Bronchial epithelial cell (primary cell): Measurements from ENCODE around the gene HAUS7. TPM values are rescaled to one million over a fixed set of nuclear protein-coding genes. Genes with fewer than 3 reads are reported as not detected.

Experiments used
- DNase-seq: peaks from one replicate; pipeline ENCODE4 v3.0.0-alpha.2; 2010; ENCODE audit warnings: low read depth
- FAIRE-seq: peaks from 2 replicates; lab custom pipeline; 2011; peaks lifted over from hg19 to GRCh38; lab: Jason Lieb, UNC
- H3K27me3 ChIP-seq: 2 replicates; pipeline ENCODE4 v1.5.1; 2011; ENCODE audit warnings: low read length; ENCODE audit not compliant: control insufficient read depth, insufficient read depth
- H3K36me3 ChIP-seq: 2 replicates; pipeline ENCODE4 v1.5.1; 2011; ENCODE audit warnings: low read length; ENCODE audit not compliant: control insufficient read depth, insufficient read depth
- H3K4me3 ChIP-seq: 2 replicates; pipeline ENCODE4 v1.5.1; 2011; ENCODE audit warnings: mild to moderate bottlenecking, low read depth, low read length, control low read depth
- total RNA-seq: library from RNA; depleted of rRNA; stranded (reverse); fragments of >200 nt; gene quantifications from 2 replicates; pipeline ENCODE4 v1.2.1, GENCODE V29; 2014
- TF ChIP-seq, protein P1 (sequence below): IDR thresholded peaks from 2 replicates; pipeline ENCODE4 v1.5.1; 2011; ENCODE audit warnings: mild to moderate bottlenecking, moderate library complexity, low read length, control low read depth, inconsistent platforms; ENCODE audit not compliant: insufficient read depth, severe bottlenecking

The HAUS7 gene
- total RNA-seq, 1 donor from 2014 or later = 7.4 TPM

DNA sequence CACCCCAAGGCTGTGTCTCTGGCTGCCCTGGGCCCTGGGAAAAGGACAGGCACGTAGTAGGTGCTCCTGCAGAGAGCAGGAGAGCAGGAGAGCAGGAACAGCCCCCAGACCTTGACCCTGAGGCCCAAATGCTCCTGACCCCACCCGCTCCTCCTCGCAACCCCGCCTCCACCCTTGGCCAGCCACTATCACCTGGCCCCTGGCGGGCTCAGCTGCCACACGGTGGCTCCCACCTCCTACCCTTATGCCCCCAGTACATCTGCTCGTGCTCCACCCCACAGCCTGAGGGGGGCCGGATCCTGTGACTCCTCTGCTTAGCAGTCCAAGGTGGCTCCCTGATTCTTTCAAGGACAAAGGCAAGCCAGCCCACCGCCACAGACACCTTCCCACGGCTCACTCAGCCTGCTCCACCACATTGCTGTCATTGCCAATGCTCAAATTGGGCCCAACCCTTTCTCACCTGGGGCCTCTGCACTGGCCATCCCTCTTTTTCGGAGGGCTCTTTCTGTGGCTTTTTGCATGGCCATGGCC lies 5.4 kb upstream of the HAUS7 start:
- no peak for FAIRE-seq
- no peaks in the 10 kb centered on the region for H3K36me3 ChIP-seq
- no peak for DNase-seq
- H3K4me3 ChIP-seq = no peak overlapping the region
- peaks cover 1% of the 10 kb centered on the region for H3K27me3 ChIP-seq
- TF ChIP-seq, protein P1, sequence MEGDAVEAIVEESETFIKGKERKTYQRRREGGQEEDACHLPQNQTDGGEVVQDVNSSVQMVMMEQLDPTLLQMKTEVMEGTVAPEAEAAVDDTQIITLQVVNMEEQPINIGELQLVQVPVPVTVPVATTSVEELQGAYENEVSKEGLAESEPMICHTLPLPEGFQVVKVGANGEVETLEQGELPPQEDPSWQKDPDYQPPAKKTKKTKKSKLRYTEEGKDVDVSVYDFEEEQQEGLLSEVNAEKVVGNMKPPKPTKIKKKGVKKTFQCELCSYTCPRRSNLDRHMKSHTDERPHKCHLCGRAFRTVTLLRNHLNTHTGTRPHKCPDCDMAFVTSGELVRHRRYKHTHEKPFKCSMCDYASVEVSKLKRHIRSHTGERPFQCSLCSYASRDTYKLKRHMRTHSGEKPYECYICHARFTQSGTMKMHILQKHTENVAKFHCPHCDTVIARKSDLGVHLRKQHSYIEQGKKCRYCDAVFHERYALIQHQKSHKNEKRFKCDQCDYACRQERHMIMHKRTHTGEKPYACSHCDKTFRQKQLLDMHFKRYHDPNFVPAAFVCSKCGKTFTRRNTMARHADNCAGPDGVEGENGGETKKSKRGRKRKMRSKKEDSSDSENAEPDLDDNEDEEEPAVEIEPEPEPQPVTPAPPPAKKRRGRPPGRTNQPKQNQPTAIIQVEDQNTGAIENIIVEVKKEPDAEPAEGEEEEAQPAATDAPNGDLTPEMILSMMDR = no peak

DNA sequence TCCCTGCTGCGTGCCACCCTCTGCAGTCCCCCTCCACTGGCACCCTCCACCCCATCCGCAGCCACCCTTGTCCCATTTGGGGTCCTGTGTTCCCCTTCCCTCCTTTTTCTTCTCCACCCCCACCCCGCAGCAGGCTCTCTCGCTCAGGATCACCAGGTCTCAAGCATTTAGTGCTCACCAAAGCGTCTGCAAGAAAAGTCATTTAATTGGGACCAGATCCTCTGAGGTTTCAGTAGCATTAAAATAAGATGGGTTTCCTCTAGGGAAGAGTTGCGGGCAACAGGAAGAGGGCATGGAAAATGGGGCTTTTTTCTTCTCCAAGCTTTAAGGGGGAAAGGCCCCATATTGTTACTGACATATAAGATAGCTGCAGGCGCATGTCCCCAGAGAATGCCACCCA lies 4.9 kb upstream of the HAUS7 start:
- Histone ChIP-seq H3K27me3 (peaks cover 1% of the 10 kb centered on the region), H3K4me3 (no peak overlapping the region), H3K36me3 (no peaks in the 10 kb centered on the region)
- FAIRE-seq = no peak
- DNase-seq = no peak
- TF ChIP-seq, protein P1 = no peak

DNA sequence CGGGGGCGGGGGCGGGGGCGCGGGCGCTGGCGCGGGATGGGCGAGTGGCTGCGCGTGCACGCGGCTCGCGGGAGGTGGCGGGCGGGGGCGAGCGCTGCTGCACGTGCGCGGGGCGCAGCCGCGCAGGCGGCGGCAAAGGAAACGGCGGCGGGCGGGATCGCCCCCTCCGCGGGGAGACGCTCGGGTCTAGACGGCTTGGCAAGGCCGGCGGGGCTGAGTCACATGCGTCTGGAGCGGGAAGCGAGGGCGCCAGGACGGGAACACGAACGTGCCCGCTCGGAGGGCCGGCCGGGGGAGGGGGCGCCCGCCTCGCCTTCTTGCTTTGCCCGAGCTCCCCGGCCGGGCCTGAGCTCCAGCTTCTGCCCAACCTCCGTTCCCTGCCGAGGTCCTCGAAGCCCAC lies 4.3 kb upstream of the HAUS7 start:
- Histone ChIP-seq H3K36me3 (no peaks in the 10 kb centered on the region), H3K4me3 (peak overlapping the region; percentile 12), H3K27me3 (peaks cover 1% of the 10 kb centered on the region)
- peak; percentile 25 for DNase-seq
- FAIRE-seq = no peak
- TF ChIP-seq, protein P1 = no peak

DNA sequence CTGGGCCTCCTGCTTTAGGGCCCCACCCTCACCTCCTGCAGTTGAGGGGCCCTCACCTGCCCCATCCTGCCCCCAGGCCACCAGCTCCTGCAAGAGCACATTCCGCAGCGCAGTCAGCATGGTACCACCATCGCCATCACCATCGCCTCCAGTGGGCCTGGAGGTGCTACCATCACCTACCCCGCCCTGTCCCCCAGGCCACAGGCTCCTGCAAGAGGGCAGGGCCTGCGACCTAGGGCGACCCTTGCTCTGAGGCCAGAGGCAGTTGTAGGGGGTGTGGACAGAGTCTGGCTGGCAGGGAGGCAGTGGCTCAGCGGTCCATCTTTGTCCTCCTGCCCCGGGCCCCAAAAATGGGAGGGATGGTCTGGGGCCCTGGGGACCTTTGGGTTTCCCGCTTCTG lies 3.9 kb upstream of the HAUS7 start:
- H3K36me3 ChIP-seq = no peaks in the 10 kb centered on the region
- no peak for FAIRE-seq
- no peak for DNase-seq
- H3K27me3 ChIP-seq = peaks cover 1% of the 10 kb centered on the region
- H3K4me3 ChIP-seq = no peak overlapping the region
- TF ChIP-seq, protein P1 = no peak

DNA sequence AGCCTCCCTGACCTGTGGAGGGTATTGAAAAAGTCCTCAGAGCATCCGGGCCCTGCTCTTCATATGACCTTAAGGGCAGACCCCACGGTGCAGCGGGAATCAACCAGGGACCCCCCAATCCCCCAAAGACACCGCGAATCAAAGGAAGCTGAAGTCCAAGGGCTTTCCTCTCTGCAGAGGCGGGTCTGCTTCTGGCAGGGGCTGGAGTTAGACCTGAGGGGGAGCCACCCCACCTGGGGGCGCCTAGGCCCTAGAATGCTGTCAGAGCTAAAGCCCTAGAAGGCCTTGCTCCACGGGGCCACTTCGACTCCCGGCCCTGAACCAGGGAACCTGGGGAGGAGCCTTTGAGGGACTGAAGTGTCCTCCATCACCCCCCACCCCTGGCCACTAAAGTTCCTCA lies 2.8 kb upstream of the HAUS7 start:
- TF ChIP-seq, protein P1 = no peak
- DNase-seq = no peak
- H3K36me3 ChIP-seq = peaks cover 3% of the 10 kb centered on the region
- FAIRE-seq = no peak
- H3K27me3 ChIP-seq = peaks cover 1% of the 10 kb centered on the region
- H3K4me3 ChIP-seq = no peak overlapping the region

DNA sequence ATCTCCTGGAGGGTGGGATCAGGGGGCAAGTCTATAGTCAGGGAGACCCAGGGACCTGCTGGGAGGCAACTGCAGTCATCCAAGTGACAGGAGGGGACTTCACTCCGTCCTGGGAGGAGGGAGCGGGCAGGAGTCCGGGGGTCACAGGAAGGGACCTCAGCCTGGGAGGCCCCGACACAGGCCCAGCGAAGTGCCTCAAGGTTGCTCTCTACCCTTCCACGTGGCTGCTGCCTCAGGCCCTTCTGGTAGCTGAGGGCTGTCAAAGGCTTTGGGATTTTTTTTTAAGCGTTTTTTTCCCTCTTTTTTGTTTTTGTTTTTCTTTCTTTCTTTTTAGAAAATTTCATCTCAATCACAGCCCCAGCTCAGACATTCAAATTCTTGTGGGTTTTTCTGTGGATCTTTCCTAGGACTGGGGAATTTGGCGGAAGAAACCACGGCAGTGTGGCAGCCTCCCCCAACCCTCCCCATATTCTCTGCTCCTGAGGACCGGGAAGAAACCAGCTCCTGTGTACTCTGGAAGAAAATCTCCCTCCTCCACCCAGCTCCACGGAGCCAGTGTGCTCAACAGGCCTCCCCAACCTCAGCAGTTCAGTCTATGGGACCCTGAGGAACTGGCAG lies 1.4 kb upstream of the HAUS7 start:
- peaks cover 3% of the 10 kb centered on the region for H3K36me3 ChIP-seq
- peaks cover 1% of the 10 kb centered on the region for H3K27me3 ChIP-seq
- FAIRE-seq = no peak
- no peak for DNase-seq
- TF ChIP-seq, protein P1 = no peak
- no peak overlapping the region for H3K4me3 ChIP-seq
